ENCODE measurements around the gene NEK11. TPM values are rescaled to one million over a fixed set of nuclear protein-coding genes. Genes with fewer than 3 reads are reported as not detected.

NEK11 gene
- total and polyA plus RNA-seq, 2 experiments from 2014 or later, result 1.7 to 2.0 TPM

GRCh38 chr3:131349946-131350347 lies 323.3 kb downstream of the NEK11 start:
- Histone ChIP-seq H3K27ac (no peak overlapping the region), H3K27me3 (no peaks in the 10 kb centered on the region), H3K4me3 (no peak overlapping the region), H3K9me3 (ENCODE audit: low read depth) (no peaks in the 10 kb centered on the region), H3K36me3 (no peaks in the 10 kb centered on the region), H3K4me1 (ENCODE audit: low read depth) (peaks cover 35% of the 10 kb centered on the region)
- no peak for TF ChIP-seq CTCF (IDR thresholded peaks at IDR 0.05; ENCODE audit: low read depth, low read length)
- DNase-seq (ENCODE audit: low read depth in 1 of 2, low spot score in 1 of 2), result peak; percentile 32 to 64

- no peak for TF ChIP-seq CTCF (IDR thresholded peaks at IDR 0.05; ENCODE audit: low read depth, low read length)
- Histone ChIP-seq H3K9me3 (ENCODE audit: low read depth) (no peaks in the 10 kb centered on the region), H3K4me1 (ENCODE audit: low read depth) (peaks cover 35% of the 10 kb centered on the region), H3K27ac (no peak overlapping the region), H3K4me3 (no peak overlapping the region), H3K27me3 (no peaks in the 10 kb centered on the region), H3K36me3 (no peaks in the 10 kb centered on the region)
- peak in 1 of 2 donors; percentile 39 for DNase-seq (ENCODE audit: low read depth in 1 of 2, low spot score in 1 of 2)
Observed at GRCh38 chr3:131350506-131350905, 323.8 kb downstream of the NEK11 start.

- Histone ChIP-seq H3K36me3 (no peaks in the 10 kb centered on the region), H3K27me3 (no peaks in the 10 kb centered on the region), H3K4me1 (ENCODE audit: low read depth) (peaks cover 35% of the 10 kb centered on the region), H3K27ac (peak overlapping the region; percentile 17), H3K9me3 (ENCODE audit: low read depth) (no peaks in the 10 kb centered on the region), H3K4me3 (no peak overlapping the region)
- no peak for DNase-seq (ENCODE audit: low read depth in 1 of 2, low spot score in 1 of 2)
- TF ChIP-seq CTCF (IDR thresholded peaks at IDR 0.05; ENCODE audit: low read depth, low read length), result no peak
Observed at GRCh38 chr3:131353016-131353877, 326.6 kb downstream of the NEK11 start.

- Histone ChIP-seq H3K4me1 (ENCODE audit: low read depth) (peaks cover 35% of the 10 kb centered on the region), H3K27ac (no peak overlapping the region), H3K4me3 (no peak overlapping the region), H3K36me3 (no peaks in the 10 kb centered on the region), H3K27me3 (no peaks in the 10 kb centered on the region), H3K9me3 (ENCODE audit: low read depth) (no peaks in the 10 kb centered on the region)
- no peak for DNase-seq (ENCODE audit: low read depth in 1 of 2, low spot score in 1 of 2)
- no peak for TF ChIP-seq CTCF (IDR thresholded peaks at IDR 0.05; ENCODE audit: low read depth, low read length)
Observed at GRCh38 chr3:131353986-131354385, 327.3 kb downstream of the NEK11 start.

GRCh38 chr3:131356006-131356595 lies 329.4 kb downstream of the NEK11 start:
- H3K27ac ChIP-seq, result no peak overlapping the region
- no peak overlapping the region for H3K4me3 ChIP-seq
- no peak for TF ChIP-seq CTCF (IDR thresholded peaks at IDR 0.05; ENCODE audit: low read depth, low read length)
- no peaks in the 10 kb centered on the region for H3K9me3 ChIP-seq (ENCODE audit: low read depth)
- H3K4me1 ChIP-seq (ENCODE audit: low read depth), result peaks cover 17% of the 10 kb centered on the region
- H3K27me3 ChIP-seq, result no peaks in the 10 kb centered on the region
- H3K36me3 ChIP-seq, result no peaks in the 10 kb centered on the region
- DNase-seq (ENCODE audit: low read depth in 1 of 2, low spot score in 1 of 2), result no peak
